MCF 10A (cell line): ENCODE data around the gene SWT1. TPM values are rescaled to one million over a fixed set of nuclear protein-coding genes. Genes with fewer than 3 reads are reported as not detected.

Experiments
- BruUV-seq: library from RNA; stranded (reverse); fragments of 400-500 nt; replicated peaks from 2 replicates; lab custom pipeline; 2021; lab: Mats Ljungman, UMichigan
- CTCF ChIA-PET: fragments of 300-600 bp; sonication (Branson Sonifier 250); formaldehyde crosslinking; extraction: SDS; loops from one replicate; lab custom pipeline; 2021; ENCODE audit warnings: antibody characterized with exemption, inconsistent platforms; lab: Yijun Ruan, JAX
- POLR2A ChIA-PET: fragments of 300-600, 350-650 bp; sonication (Branson Sonifier 250); formaldehyde crosslinking; extraction: SDS; loops from one replicate; lab custom pipeline; 2020; ENCODE audit warnings: antibody characterized with exemption, inconsistent platforms; lab: Yijun Ruan, JAX
- DNase-seq: peaks from one replicate; pipeline ENCODE4 v3.0.0-alpha.2; 2018; ENCODE audit not compliant: unreplicated experiment
- H3K27ac Mint-ChIP-seq: one replicate; pipeline ENCODE4 v1.8.0; 2022; ENCODE audit warnings: mild to moderate bottlenecking, low read depth, mixed read lengths; ENCODE audit not compliant: unreplicated experiment
- H3K27me3 Mint-ChIP-seq: one replicate; pipeline ENCODE4 v1.8.0; 2022; ENCODE audit warnings: mixed read lengths; ENCODE audit not compliant: insufficient read depth, unreplicated experiment
- H3K36me3 Mint-ChIP-seq: one replicate; pipeline ENCODE4 v1.8.0; 2022; ENCODE audit warnings: mild to moderate bottlenecking, moderate library complexity, mixed read lengths; ENCODE audit not compliant: insufficient read depth, unreplicated experiment
- H3K4me1 Mint-ChIP-seq: one replicate; pipeline ENCODE4 v1.8.0; 2022; ENCODE audit warnings: mixed read lengths; ENCODE audit not compliant: insufficient read depth, unreplicated experiment
- H3K4me3 Mint-ChIP-seq: one replicate; pipeline ENCODE4 v1.8.0; 2022; ENCODE audit warnings: mild to moderate bottlenecking, moderate library complexity, mixed read lengths; ENCODE audit not compliant: unreplicated experiment
- H3K9me3 Mint-ChIP-seq: one replicate; pipeline ENCODE4 v1.8.0; 2022; ENCODE audit warnings: mixed read lengths; ENCODE audit not compliant: unreplicated experiment
- CTCF ChIP-seq: fragments of 200-600 bp; IDR thresholded peaks from one replicate; pipeline ENCODE4 v1.8.0; 2022; ENCODE audit warnings: antibody characterized with exemption, mild to moderate bottlenecking; ENCODE audit not compliant: unreplicated experiment
- intact Hi-C: fragments of 100-400 bp; cut with micrococcal nuclease; formaldehyde crosslinking; loops from 2 replicates; pipeline ENCODE4 v1.14.1; 2022
- total RNA-seq: library from RNA; stranded (reverse); gene quantifications from 2 replicates; pipeline ENCODE4 v1.2.3, GENCODE V29; 2022

SWT1 gene
- total RNA-seq, 1 experiment from 2014 or later, result 2.1 TPM

DNA sequence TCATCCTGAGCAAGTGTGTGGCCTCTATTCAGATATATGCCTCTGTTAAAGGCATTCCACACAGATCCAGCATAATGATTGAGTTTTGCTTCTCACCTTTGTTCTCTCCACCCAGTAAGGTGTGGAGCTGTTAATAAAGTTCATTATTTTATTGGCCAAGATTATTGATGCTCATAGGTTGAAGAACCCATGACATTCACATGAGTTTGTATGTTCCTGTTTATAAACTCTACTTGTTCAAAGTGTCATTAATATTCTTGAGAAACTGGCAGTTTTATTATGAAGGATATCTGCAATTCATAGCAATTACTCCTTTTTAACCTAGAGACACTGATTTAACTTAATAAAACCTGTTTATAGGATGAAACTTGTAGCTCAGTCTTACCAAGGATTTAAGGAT is 138.1 kb downstream of the SWT1 start:
- Mint-ChIP-seq H3K36me3 (peaks cover 71% of the 10 kb centered on the region), H3K27ac (no peak overlapping the region), H3K4me3 (no peak overlapping the region), H3K27me3 (no peaks in the 10 kb centered on the region), H3K9me3 (no peaks in the 10 kb centered on the region), H3K4me1 (no peaks in the 10 kb centered on the region)
- ChIA-PET CTCF (interaction anchor here (1.6 to 1.7 kb wide), 2 partner anchors 375 to 385 kb away, joined by 7 to 11 read pairs; no protein-coding TSS in a partner anchor), POLR2A (interaction anchor here (1.6 kb wide), 1 partner anchor 11 kb away, joined by 9 read pairs; no protein-coding TSS in a partner anchor)
- TF ChIP-seq CTCF, result no peak
- intact Hi-C loops, result no loop called here
- DNase-seq, result no peak
- no TSS peak for BruUV-seq

DNA sequence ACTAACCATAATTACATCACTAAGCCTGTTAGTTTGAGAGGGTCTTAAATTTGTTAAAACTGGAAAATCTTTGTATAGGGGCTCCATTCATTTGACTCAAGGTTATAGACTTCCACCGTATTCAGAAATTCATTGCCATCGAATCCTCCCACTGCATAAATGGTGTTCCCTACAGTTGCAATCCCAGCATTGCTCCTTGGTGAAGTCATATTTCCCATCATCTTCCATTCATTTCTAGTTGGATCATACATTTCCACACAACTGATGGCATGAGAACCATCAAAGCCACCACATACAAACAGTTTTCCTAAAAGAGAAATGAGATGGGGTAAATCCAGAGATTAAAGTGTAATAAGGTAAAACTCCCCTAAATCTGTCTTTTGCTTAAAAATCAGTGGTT is 141.0 kb downstream of the SWT1 start:
- Mint-ChIP-seq H3K9me3 (no peaks in the 10 kb centered on the region), H3K4me1 (no peaks in the 10 kb centered on the region), H3K36me3 (peaks cover 90% of the 10 kb centered on the region), H3K27me3 (no peaks in the 10 kb centered on the region), H3K27ac (peak overlapping the region; percentile 11), H3K4me3 (no peak overlapping the region)
- CTCF ChIA-PET, result interaction anchor here (0.9 to 1.3 kb wide), 2 partner anchors 16 to 298 kb away, joined by 3 read pairs; no protein-coding TSS in a partner anchor
- POLR2A ChIA-PET, result no interaction called here
- no peak for TF ChIP-seq CTCF
- DNase-seq, result no peak
- no TSS peak for BruUV-seq
- intact Hi-C loops, result no loop called here

- Mint-ChIP-seq H3K27me3 (no peaks in the 10 kb centered on the region), H3K36me3 (peaks cover 91% of the 10 kb centered on the region), H3K4me1 (no peaks in the 10 kb centered on the region), H3K27ac (no peak overlapping the region), H3K9me3 (no peaks in the 10 kb centered on the region), H3K4me3 (no peak overlapping the region)
- intact Hi-C loops, result no loop called here
- no peak for DNase-seq
- TF ChIP-seq CTCF, result no peak
- TSS peak; percentile 14 for BruUV-seq
- POLR2A ChIA-PET, result interaction anchor here (0.8 to 2.1 kb wide), 2 partner anchors 13 to 16 kb away, joined by 3 to 12 read pairs; no protein-coding TSS in a partner anchor
- CTCF ChIA-PET, result interaction anchor here (0.9 to 3.2 kb wide), 5 partner anchors 13 to 495 kb away, joined by 3 to 12 read pairs (median 5); no protein-coding TSS in a partner anchor
Measured at GRCh38 chr1:185300152-185300551, 143.2 kb downstream of the SWT1 start.

GRCh38 chr1:185305419-185305818 is 148.5 kb downstream of the SWT1 start:
- Mint-ChIP-seq H3K9me3 (no peaks in the 10 kb centered on the region), H3K4me1 (no peaks in the 10 kb centered on the region), H3K27me3 (no peaks in the 10 kb centered on the region), H3K4me3 (no peak overlapping the region), H3K36me3 (peaks cover 89% of the 10 kb centered on the region), H3K27ac (peak overlapping the region; percentile 18)
- no peak for DNase-seq
- BruUV-seq, result no TSS peak
- ChIA-PET CTCF (interaction anchor here (0.7 to 4.3 kb wide), 4 partner anchors 10 to 375 kb away, joined by 3 to 23 read pairs (median 12); no protein-coding TSS in a partner anchor), POLR2A (interaction anchor here (1.1 to 3.8 kb wide), 3 partner anchors 9 to 11 kb away, joined by 5 to 20 read pairs (median 9); partner anchors contain the start of gene IVNS1ABP)
- intact Hi-C loops, result no loop called here
- no peak for TF ChIP-seq CTCF
